PC-9 (cell line): Measurements from ENCODE around the gene NGEF. TPM values are rescaled to one million over a fixed set of nuclear protein-coding genes. Genes with fewer than 3 reads are reported as not detected.

Experiments
- BruUV-seq: library from RNA; stranded (reverse); fragments of 400-500 nt; replicated peaks from 2 replicates; lab custom pipeline; 2021; lab: Mats Ljungman, UMichigan
- CTCF ChIA-PET: fragments of 300-600 bp; sonication (Branson Sonifier 250); formaldehyde crosslinking; loops from one replicate; lab custom pipeline; 2022; ENCODE audit warnings: antibody characterized with exemption; lab: Charles Lee
- POLR2A ChIA-PET: fragments of 300-600 bp; sonication (Branson Sonifier 250); formaldehyde crosslinking; loops from one replicate; lab custom pipeline; 2022; ENCODE audit warnings: antibody characterized with exemption; ENCODE audit not compliant: unreplicated experiment; lab: Charles Lee
- DNase-seq, 2 experiments: peaks; one replicate each; pipeline versions ENCODE4 v3.0.0 to v3.0.0-alpha.2; 2015 to 2022; ENCODE audit warnings: mixed read lengths in 1 of 2
- H2AFZ ChIP-seq: fragments of 200-600 bp; sonication (generic); 2 replicates; pipeline ENCODE4 v1.8.1; 2017; ENCODE audit warnings: antibody characterized with exemption
- H3F3A ChIP-seq: fragments of 200-600 bp; sonication (generic); 2 replicates; pipeline ENCODE4 v1.8.1; 2017; ENCODE audit warnings: antibody characterized with exemption, mild to moderate bottlenecking, low read depth; ENCODE audit not compliant: insufficient read depth
- H3K27ac ChIP-seq: fragments of 200-600 bp; sonication (generic); 2 replicates; pipeline ENCODE4 v1.6.1; 2016; ENCODE audit warnings: mixed run types
- H3K27me3 ChIP-seq: fragments of 200-600 bp; sonication (generic); 2 replicates; pipeline ENCODE4 v1.6.1; 2016; ENCODE audit warnings: low read depth, mixed run types; ENCODE audit not compliant: insufficient read depth
- H3K36me3 ChIP-seq: fragments of 200-600 bp; sonication (generic); 2 replicates; pipeline ENCODE4 v1.6.1; 2016; ENCODE audit warnings: low read depth, mixed run types
- H3K4me1 ChIP-seq: fragments of 200-600 bp; sonication (generic); replicated peaks from 2 replicates; pipeline ENCODE4 v1.6.1; 2016; ENCODE audit warnings: mixed run types; ENCODE audit not compliant: insufficient read depth
- H3K4me2 ChIP-seq: fragments of 200-600 bp; sonication (generic); 2 replicates; pipeline ENCODE4 v1.6.1; 2017; ENCODE audit warnings: mixed run types
- H3K4me3 ChIP-seq: fragments of 200-600 bp; sonication (generic); 2 replicates; pipeline ENCODE4 v1.6.1; 2016; ENCODE audit warnings: mixed run types
- H3K79me2 ChIP-seq: fragments of 200-600 bp; sonication (generic); 2 replicates; pipeline ENCODE4 v1.6.1; 2017; ENCODE audit warnings: low read depth, mixed run types
- H3K9me2 ChIP-seq: fragments of 200-600 bp; sonication (generic); 2 replicates; pipeline ENCODE4 v1.8.1; 2017; ENCODE audit warnings: mild to moderate bottlenecking; ENCODE audit not compliant: insufficient read depth
- H3K9me3 ChIP-seq: fragments of 200-600 bp; sonication (generic); 2 replicates; pipeline ENCODE4 v1.8.1; 2016; ENCODE audit warnings: low read depth; ENCODE audit not compliant: insufficient read depth
- H4K20me1 ChIP-seq: fragments of 200-600 bp; sonication (generic); 2 replicates; pipeline ENCODE4 v1.8.1; 2017; ENCODE audit not compliant: insufficient read depth
- CTCF ChIP-seq: fragments of 200-600 bp; sonication (generic); conservative IDR thresholded peaks from 2 replicates; pipeline ENCODE4 v1.6.1; 2017; ENCODE audit warnings: mixed run types, antibody characterized with exemption, mild to moderate bottlenecking, moderate library complexity
- EZH2 ChIP-seq: fragments of 200-600 bp; sonication (generic); IDR thresholded peaks from 2 replicates; pipeline ENCODE4 v1.8.0; 2017; ENCODE audit warnings: antibody characterized with exemption, low read depth
- intact Hi-C: fragments of 100-400 bp; cut with micrococcal nuclease; formaldehyde crosslinking; loops from one replicate; pipeline ENCODE4 v1.10.0; 2022; ENCODE audit not compliant: unreplicated experiment
- total RNA-seq: library from RNA; stranded (reverse); gene quantifications from 2 replicates; pipeline ENCODE4 v1.2.3, GENCODE V29; 2021

Gene NGEF
- total RNA-seq, 1 experiment from 2014 or later, result 55.3 TPM

GRCh38 chr2:232877940-232878511 is 135.0 kb downstream of the NGEF start:
- no peaks in the 10 kb centered on the region for H3K9me3 ChIP-seq
- no peak overlapping the region for H3K27ac ChIP-seq
- intact Hi-C loops, result no loop called here
- no peaks in the 10 kb centered on the region for H3K9me2 ChIP-seq
- H3K27me3 ChIP-seq, result no peaks in the 10 kb centered on the region
- H3K79me2 ChIP-seq, result no peaks in the 10 kb centered on the region
- peaks cover 14% of the 10 kb centered on the region; the same call in 1 of the 2 replicates for H3F3A ChIP-seq
- TF ChIP-seq CTCF, result no peak
- no peaks in the 10 kb centered on the region for H4K20me1 ChIP-seq
- peak overlapping the region; percentile 49; the same call in 1 of the 2 replicates for H3K4me2 ChIP-seq
- no peaks in the 10 kb centered on the region for H3K4me1 ChIP-seq
- ChIA-PET CTCF (no interaction called here), POLR2A (no interaction called here)
- DNase-seq, result no peak
- no peak overlapping the region for H2AFZ ChIP-seq
- no TSS peak for BruUV-seq
- no peaks in the 10 kb centered on the region for H3K36me3 ChIP-seq
- H3K4me3 ChIP-seq, result no peak overlapping the region

GRCh38 chr2:232876978-232877441 is 136.0 kb downstream of the NGEF start:
- Histone ChIP-seq H3K79me2 (no peaks in the 10 kb centered on the region), H2AFZ (no peak overlapping the region), H3K4me2 (peak overlapping the region; percentile 49), H3K9me2 (no peaks in the 10 kb centered on the region), H4K20me1 (no peaks in the 10 kb centered on the region), H3K4me3 (peak overlapping the region; percentile 54; the same call in 1 of the 2 replicates), H3K27me3 (no peaks in the 10 kb centered on the region), H3K36me3 (no peaks in the 10 kb centered on the region), H3K9me3 (no peaks in the 10 kb centered on the region), H3K4me1 (no peaks in the 10 kb centered on the region), H3K27ac (no peak overlapping the region), H3F3A (peaks cover 14% of the 10 kb centered on the region; the same call in 1 of the 2 replicates)
- ChIA-PET POLR2A (no interaction called here), CTCF (no interaction called here)
- TF ChIP-seq EZH2 (no peak), CTCF (no peak)
- no peak for DNase-seq
- BruUV-seq, result no TSS peak
- intact Hi-C loops, result loop anchor here (1.0 kb wide), 1 partner anchor 149 kb away; no protein-coding TSS in a partner anchor

- ChIA-PET CTCF (no interaction called here), POLR2A (no interaction called here)
- BruUV-seq, result no TSS peak
- H3K36me3 ChIP-seq, result no peaks in the 10 kb centered on the region
- no peaks in the 10 kb centered on the region for H3K79me2 ChIP-seq
- no peaks in the 10 kb centered on the region for H3K27me3 ChIP-seq
- intact Hi-C loops, result loop anchor here (1.0 kb wide), 1 partner anchor 150 kb away; no protein-coding TSS in a partner anchor
- no peaks in the 10 kb centered on the region for H4K20me1 ChIP-seq
- H3F3A ChIP-seq, result peaks cover 14% of the 10 kb centered on the region; the same call in 1 of the 2 replicates
- no peaks in the 10 kb centered on the region for H3K9me3 ChIP-seq
- TF ChIP-seq EZH2 (no peak), CTCF (no peak)
- H3K9me2 ChIP-seq, result no peaks in the 10 kb centered on the region
- no peak overlapping the region for H2AFZ ChIP-seq
- H3K27ac ChIP-seq, result no peak overlapping the region
- peak overlapping the region; percentile 54; the same call in 1 of the 2 replicates for H3K4me3 ChIP-seq
- no peaks in the 10 kb centered on the region for H3K4me1 ChIP-seq
- H3K4me2 ChIP-seq, result peak overlapping the region; percentile 49
- DNase-seq, result peak in 1 of 2 experiments; percentile 61
Observed at GRCh38 chr2:232876161-232876977, 136.7 kb downstream of the NGEF start.
